GM12865 (cell line): ENCODE measurements around the gene DAPK1.

ENCODE experiments used
- DNase-seq: peaks from one replicate; pipeline ENCODE4 v3.0.0; 2010; ENCODE audit warnings: low read depth
- H3K4me3 ChIP-seq: 2 replicates; pipeline ENCODE4 v1.5.1; 2011; ENCODE audit warnings: mild to moderate bottlenecking, low read depth, low read length, control low read depth
- CTCF ChIP-seq: IDR thresholded peaks from 2 replicates; pipeline ENCODE4 v1.5.1; 2011; ENCODE audit warnings: low read length, control low read depth, low read depth, inconsistent platforms; ENCODE audit not compliant: insufficient read depth; ENCODE audit errors: missing control alignments

DAPK1 gene

GRCh38 chr9:87533271-87533670 is 35.6 kb downstream of the DAPK1 start:
- TF ChIP-seq CTCF = no peak
- no peak for DNase-seq
- no peak overlapping the region for H3K4me3 ChIP-seq

- no peak overlapping the region for H3K4me3 ChIP-seq
Observed at GRCh38 chr9:87534036-87534435, 36.4 kb downstream of the DAPK1 start.

GRCh38 chr9:87534957-87535356 is 37.3 kb downstream of the DAPK1 start:
- TF ChIP-seq CTCF = no peak

More at GRCh38 chr9:87534036-87534435, 36.4 kb downstream of the DAPK1 start:
- no peak for TF ChIP-seq CTCF
- no peak for DNase-seq

GRCh38 chr9:87535817-87536539 is 38.3 kb downstream of the DAPK1 start:
- TF ChIP-seq CTCF = no peak
- DNase-seq = peak; percentile 87
- no peak overlapping the region for H3K4me3 ChIP-seq

More at GRCh38 chr9:87534957-87535356, 37.3 kb downstream of the DAPK1 start:
- H3K4me3 ChIP-seq = no peak overlapping the region
- DNase-seq = no peak

GRCh38 chr9:87537625-87538024 is 40.0 kb downstream of the DAPK1 start:
- no peak overlapping the region for H3K4me3 ChIP-seq
- no peak for DNase-seq
- no peak for TF ChIP-seq CTCF

- no peak for TF ChIP-seq CTCF
Observed at GRCh38 chr9:87540444-87541105, 42.9 kb downstream of the DAPK1 start.

More at GRCh38 chr9:87540444-87541105, 42.9 kb downstream of the DAPK1 start:
- H3K4me3 ChIP-seq = no peak overlapping the region
- DNase-seq = no peak
